GM23248 (cell line): ENCODE measurements around the gene KCNA2.

Experiments used
- EZH2 ChIP-seq: fragments of 200-600 bp; sonication (generic); IDR thresholded peaks from 2 replicates; pipeline ENCODE4 v1.6.1; 2018; ENCODE audit warnings: antibody characterized with exemption, mild to moderate bottlenecking; ENCODE audit not compliant: insufficient read depth, poor library complexity, severe bottlenecking
- EZH2phosphoT487 ChIP-seq: fragments of 200-600 bp; sonication (generic); IDR thresholded peaks from 2 replicates; pipeline ENCODE4 v1.6.1; 2018; ENCODE audit warnings: antibody characterized with exemption, moderate library complexity, mild to moderate bottlenecking, low read depth; ENCODE audit not compliant: insufficient read depth

DNA sequence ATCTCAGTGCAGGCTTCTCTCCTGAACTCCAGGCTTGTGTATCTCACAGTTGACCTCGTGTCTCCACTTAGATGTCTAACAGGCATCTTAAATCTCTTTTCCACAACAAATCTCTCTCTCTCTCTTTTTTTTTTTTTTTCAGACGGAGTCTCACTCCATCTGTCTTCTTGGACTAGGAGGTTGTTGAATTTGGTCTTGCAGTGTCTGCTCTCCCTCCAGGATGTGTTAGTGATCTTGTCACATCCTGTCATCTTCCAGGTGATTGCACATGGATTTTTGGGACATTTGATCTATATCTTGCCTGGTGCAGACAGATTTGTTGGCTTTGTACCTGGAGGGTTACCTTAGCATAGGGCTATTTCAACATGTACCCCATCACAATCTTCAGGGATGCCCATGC is 60.7 kb downstream of the KCNA2 start:
- no peak for TF ChIP-seq EZH2
- no peak for TF ChIP-seq EZH2phosphoT487
